Measurements from ENCODE around the gene ERVW-1. TPM values are rescaled to one million over a fixed set of nuclear protein-coding genes. Genes with fewer than 3 reads are reported as not detected.
A peak's percentile ranks its signal among the peaks of the same experiment; 100 is the strongest.
"Not testable (repeated sequence)": the region's sequence is repeated elsewhere in the genome, so short reads cannot be mapped to it uniquely, and the experiment has no call there.

ERVW-1 gene
- total RNA-seq, 1 donor from 2014 or later: not detected

DNA sequence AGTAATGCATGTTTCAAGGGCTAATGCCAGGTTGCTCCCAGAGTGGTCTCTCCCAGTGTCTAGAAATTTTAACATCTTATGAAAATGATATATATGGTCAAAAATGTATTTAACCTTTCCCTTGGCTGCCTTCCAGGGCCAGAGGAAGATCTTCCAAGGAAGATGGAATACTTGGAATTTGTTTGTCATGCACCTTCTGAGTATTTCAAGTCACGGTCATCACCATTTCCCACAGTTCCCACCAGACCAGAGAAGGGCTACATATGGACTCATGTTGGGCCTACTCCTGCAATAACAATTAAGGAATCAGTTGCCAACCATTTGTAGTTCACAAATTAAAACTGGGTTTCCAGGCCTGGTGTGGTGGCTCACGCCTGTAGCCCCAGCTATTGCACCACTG is 21.5 kb downstream of the ERVW-1 start:
- no peaks in the 10 kb centered on the region for H3K27me3 Mint-ChIP-seq (ENCODE audit: unreplicated experiment)
- no peaks in the 10 kb centered on the region for H3K9me3 Mint-ChIP-seq (ENCODE audit: unreplicated experiment)
- peaks cover 15% of the 10 kb centered on the region for H3K36me3 Mint-ChIP-seq (ENCODE audit: low read depth, unreplicated experiment)
- H3K27ac Mint-ChIP-seq (ENCODE audit: unreplicated experiment): no peak overlapping the region
- H3K4me1 Mint-ChIP-seq (ENCODE audit: unreplicated experiment): no peaks in the 10 kb centered on the region
- no peak for DNase-seq (ENCODE audit: low spot score)
- TF ChIP-seq, protein P1, sequence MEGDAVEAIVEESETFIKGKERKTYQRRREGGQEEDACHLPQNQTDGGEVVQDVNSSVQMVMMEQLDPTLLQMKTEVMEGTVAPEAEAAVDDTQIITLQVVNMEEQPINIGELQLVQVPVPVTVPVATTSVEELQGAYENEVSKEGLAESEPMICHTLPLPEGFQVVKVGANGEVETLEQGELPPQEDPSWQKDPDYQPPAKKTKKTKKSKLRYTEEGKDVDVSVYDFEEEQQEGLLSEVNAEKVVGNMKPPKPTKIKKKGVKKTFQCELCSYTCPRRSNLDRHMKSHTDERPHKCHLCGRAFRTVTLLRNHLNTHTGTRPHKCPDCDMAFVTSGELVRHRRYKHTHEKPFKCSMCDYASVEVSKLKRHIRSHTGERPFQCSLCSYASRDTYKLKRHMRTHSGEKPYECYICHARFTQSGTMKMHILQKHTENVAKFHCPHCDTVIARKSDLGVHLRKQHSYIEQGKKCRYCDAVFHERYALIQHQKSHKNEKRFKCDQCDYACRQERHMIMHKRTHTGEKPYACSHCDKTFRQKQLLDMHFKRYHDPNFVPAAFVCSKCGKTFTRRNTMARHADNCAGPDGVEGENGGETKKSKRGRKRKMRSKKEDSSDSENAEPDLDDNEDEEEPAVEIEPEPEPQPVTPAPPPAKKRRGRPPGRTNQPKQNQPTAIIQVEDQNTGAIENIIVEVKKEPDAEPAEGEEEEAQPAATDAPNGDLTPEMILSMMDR (IDR thresholded peaks at IDR 0.05; ENCODE audit: unreplicated experiment): no peak
- H3K4me3 Mint-ChIP-seq (ENCODE audit: unreplicated experiment): no peak overlapping the region

DNA sequence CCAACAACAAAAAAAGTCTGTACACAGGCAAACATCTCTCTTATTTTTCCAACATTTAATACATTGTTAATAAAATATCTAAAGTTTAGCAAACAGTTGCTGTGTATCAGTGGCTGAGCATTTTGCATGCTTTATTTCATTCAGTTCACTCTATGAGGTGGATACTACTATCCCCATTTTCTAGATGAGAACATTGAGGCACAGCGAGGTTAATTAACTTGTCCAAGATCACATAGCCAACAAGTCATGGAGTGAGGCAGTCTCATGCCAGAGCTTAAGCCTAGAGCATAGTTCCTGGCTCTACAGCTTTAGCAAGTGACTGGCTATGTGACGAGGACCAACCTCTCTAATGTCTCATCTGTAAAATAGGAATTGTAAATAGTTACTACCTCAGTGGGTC is 26.1 kb downstream of the ERVW-1 start:
- H3K4me1 Mint-ChIP-seq (ENCODE audit: unreplicated experiment): peaks cover 7% of the 10 kb centered on the region
- TF ChIP-seq, protein P1 (IDR thresholded peaks at IDR 0.05; ENCODE audit: unreplicated experiment): no peak
- H3K27me3 Mint-ChIP-seq (ENCODE audit: unreplicated experiment): no peaks in the 10 kb centered on the region
- H3K36me3 Mint-ChIP-seq (ENCODE audit: low read depth, unreplicated experiment): peaks cover 25% of the 10 kb centered on the region
- H3K27ac Mint-ChIP-seq (ENCODE audit: unreplicated experiment): no peak overlapping the region
- H3K9me3 Mint-ChIP-seq (ENCODE audit: unreplicated experiment): no peaks in the 10 kb centered on the region
- no peak for DNase-seq (ENCODE audit: low spot score)
- H3K4me3 Mint-ChIP-seq (ENCODE audit: unreplicated experiment): no peak overlapping the region

DNA sequence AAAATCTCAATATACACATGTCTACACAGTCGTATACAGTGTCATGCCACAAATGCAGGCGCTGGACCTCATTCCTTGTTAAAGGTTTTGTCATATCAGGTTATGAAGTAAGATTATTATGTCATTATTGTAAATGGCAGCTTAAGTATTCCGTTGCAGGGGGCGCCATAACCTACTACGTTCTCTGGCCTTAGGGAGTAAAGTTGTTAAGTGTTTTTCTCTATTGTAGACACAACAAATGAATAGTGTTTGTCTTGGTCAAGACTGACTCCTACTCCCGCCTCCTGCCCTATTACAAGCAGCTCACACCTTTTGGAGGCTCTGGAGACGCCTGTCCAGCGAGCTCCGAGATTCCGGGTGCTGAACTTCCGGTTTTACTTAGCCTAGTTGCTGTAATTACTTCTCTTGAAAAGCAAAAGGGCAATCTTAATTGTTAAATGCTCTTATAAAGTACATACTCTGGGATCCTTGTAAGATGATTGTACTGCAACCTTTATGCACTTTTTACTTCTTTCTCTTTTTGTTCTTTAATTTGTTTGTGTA is 29.5 kb downstream of the ERVW-1 start:
- DNase-seq (ENCODE audit: low spot score): peak; percentile 12
- H3K9me3 Mint-ChIP-seq (ENCODE audit: unreplicated experiment): no peaks in the 10 kb centered on the region
- H3K27ac Mint-ChIP-seq (ENCODE audit: unreplicated experiment): peak overlapping the region; percentile 76
- TF ChIP-seq, protein P1 (IDR thresholded peaks at IDR 0.05; ENCODE audit: unreplicated experiment): no peak
- H3K36me3 Mint-ChIP-seq (ENCODE audit: low read depth, unreplicated experiment): peaks cover 14% of the 10 kb centered on the region
- H3K4me1 Mint-ChIP-seq (ENCODE audit: unreplicated experiment): peaks cover 7% of the 10 kb centered on the region
- peak overlapping the region; percentile 88 for H3K4me3 Mint-ChIP-seq (ENCODE audit: unreplicated experiment)
- peaks cover 2% of the 10 kb centered on the region for H3K27me3 Mint-ChIP-seq (ENCODE audit: unreplicated experiment)

DNA sequence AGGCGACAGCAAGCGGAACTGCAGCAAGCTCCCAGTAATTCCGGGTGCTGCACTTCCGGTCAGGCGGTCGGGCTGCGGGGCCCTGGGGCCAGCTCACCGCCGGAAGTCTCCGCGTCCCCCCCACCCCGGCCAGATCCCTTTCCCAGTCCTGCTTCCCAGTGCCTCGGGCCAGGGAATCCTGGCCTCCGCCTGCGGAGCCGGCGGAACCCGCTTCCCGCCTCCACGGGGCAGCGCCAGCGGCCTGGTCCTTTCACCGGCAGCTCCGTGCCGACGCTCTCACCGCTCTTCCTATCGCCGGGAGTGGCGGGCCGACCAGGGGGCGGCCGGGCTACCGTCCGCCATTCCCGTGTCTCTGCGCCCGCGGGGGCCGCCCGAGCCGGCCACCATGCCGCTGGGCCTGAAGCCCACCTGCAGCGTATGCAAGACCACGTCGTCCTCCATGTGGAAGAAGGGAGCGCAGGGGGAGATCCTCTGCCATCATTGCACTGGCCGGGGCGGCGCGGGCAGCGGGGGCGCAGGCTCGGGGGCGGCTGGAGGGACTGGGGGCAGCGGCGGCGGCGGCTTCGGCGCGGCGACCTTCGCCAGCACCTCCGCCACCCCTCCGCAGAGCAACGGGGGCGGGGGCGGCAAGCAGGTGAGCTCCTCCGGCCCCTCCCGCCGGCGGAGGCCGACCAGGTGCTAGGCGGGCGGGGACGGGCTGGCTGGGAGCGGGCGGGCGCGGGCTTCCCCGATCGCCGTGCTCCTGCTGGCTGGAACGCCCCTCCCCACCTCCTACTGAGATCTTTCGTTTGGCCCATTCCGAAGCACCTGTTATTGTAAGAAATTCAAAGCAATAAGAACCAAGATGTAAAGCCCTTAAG is 30.2 kb downstream of the ERVW-1 start, which contains the start of gene GATAD1:
Gene GATAD1 (plus strand): TSS at position 138 of the 860 bp plus-strand sequence. CDS start 248 bp downstream, at position 386.
- Mint-ChIP-seq H3K9me3 (ENCODE audit: unreplicated experiment) (no peaks in the 10 kb centered on the region), H3K4me3 (ENCODE audit: unreplicated experiment) (peak within 1 kb of the TSS; percentile 88), H3K27me3 (ENCODE audit: unreplicated experiment) (peaks cover 2% of the 10 kb centered on the region), H3K4me1 (ENCODE audit: unreplicated experiment) (peaks cover 7% of the 10 kb centered on the region), H3K36me3 (ENCODE audit: low read depth, unreplicated experiment) (peaks cover 12% of the 10 kb centered on the region), H3K27ac (ENCODE audit: unreplicated experiment) (peak within 1 kb of the TSS; percentile 76)
- DNase-seq (ENCODE audit: low spot score): peak; percentile 92
- TF ChIP-seq, protein P1 (IDR thresholded peaks at IDR 0.05; ENCODE audit: unreplicated experiment): peak; percentile 92

DNA sequence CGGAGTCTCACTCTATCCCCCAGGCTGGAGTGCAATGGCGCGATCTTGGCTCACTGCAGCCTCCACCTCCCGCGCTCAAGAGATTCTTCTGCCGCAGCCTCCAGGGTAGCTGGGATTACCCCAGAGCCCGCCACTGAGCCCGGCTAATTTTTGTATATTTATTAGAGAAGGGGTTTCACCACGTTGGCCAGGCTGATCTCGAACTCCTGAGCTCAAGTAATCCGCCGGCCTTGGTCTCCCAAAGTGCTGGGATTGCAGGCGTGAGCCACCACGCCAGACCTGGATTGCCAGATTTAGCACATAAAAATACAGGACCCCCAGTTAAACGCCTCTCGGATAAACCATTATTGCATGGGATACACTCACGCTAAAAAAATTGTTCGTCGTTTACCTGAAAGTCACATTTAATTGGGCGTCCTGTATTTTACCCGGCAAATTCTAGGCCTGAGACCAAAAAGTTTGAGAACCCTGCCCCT is 30.8 kb downstream of the ERVW-1 start:
- Mint-ChIP-seq H3K27ac (ENCODE audit: unreplicated experiment) (peak overlapping the region; percentile 4), H3K4me1 (ENCODE audit: unreplicated experiment) (peaks cover 7% of the 10 kb centered on the region), H3K4me3 (ENCODE audit: unreplicated experiment) (peak overlapping the region; percentile 85), H3K9me3 (ENCODE audit: unreplicated experiment) (no peaks in the 10 kb centered on the region), H3K36me3 (ENCODE audit: low read depth, unreplicated experiment) (peaks cover 12% of the 10 kb centered on the region), H3K27me3 (ENCODE audit: unreplicated experiment) (peaks cover 2% of the 10 kb centered on the region)
- no peak for DNase-seq (ENCODE audit: low spot score)
- TF ChIP-seq, protein P1 (IDR thresholded peaks at IDR 0.05; ENCODE audit: unreplicated experiment): no peak

DNA sequence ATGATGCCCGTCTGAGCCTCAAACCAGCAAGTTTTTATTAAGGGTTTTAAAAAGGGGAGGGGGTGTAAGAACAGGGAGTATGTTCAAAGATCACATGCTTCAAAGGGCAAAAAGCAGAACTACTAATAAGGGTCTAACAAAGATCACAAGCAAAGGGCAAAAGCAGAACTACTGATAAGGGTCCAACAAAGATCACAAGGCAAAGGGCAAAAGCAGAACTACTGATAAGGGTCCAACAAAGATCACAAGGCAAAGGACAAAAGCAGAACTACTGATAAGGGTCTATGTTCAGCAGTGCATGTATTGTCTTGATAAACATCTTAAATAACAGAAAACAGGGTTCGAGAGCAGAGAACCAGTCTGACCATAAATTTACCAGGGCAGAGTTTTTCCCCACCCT is 35.0 kb downstream of the ERVW-1 start:
- H3K27me3 Mint-ChIP-seq (ENCODE audit: unreplicated experiment); H3K4me3 Mint-ChIP-seq (ENCODE audit: unreplicated experiment); H3K27ac Mint-ChIP-seq (ENCODE audit: unreplicated experiment); H3K36me3 Mint-ChIP-seq (ENCODE audit: low read depth, unreplicated experiment); DNase-seq (ENCODE audit: low spot score); H3K9me3 Mint-ChIP-seq (ENCODE audit: unreplicated experiment); H3K4me1 Mint-ChIP-seq (ENCODE audit: unreplicated experiment): not testable (repeated sequence)

All from endothelial cell (in vitro differentiated cells).